Rectal smooth muscle tissue (tissue), 1 donor: Measurements from ENCODE around the gene FOXP1.

ENCODE experiments used
- H3K27ac ChIP-seq: one replicate; pipeline ENCODE4 v1.7.0; 2013; ENCODE audit warnings: low read depth, low read length, inconsistent platforms
- H3K27me3 ChIP-seq: one replicate; pipeline ENCODE4 v1.7.0; 2013; ENCODE audit warnings: low read length; ENCODE audit not compliant: control insufficient read depth, insufficient read depth
- H3K36me3 ChIP-seq: one replicate; pipeline ENCODE4 v1.7.0; 2013; ENCODE audit warnings: low read length; ENCODE audit not compliant: control insufficient read depth, insufficient read depth
- H3K4me1 ChIP-seq: one replicate; pipeline ENCODE4 v1.7.0; 2013; ENCODE audit warnings: low read length; ENCODE audit not compliant: control insufficient read depth, insufficient read depth
- H3K4me3 ChIP-seq: one replicate; pipeline ENCODE4 v1.7.0; 2013; ENCODE audit warnings: low read length
- H3K9ac ChIP-seq: one replicate; pipeline ENCODE4 v1.7.0; 2013; ENCODE audit warnings: low read length

FOXP1 gene

DNA sequence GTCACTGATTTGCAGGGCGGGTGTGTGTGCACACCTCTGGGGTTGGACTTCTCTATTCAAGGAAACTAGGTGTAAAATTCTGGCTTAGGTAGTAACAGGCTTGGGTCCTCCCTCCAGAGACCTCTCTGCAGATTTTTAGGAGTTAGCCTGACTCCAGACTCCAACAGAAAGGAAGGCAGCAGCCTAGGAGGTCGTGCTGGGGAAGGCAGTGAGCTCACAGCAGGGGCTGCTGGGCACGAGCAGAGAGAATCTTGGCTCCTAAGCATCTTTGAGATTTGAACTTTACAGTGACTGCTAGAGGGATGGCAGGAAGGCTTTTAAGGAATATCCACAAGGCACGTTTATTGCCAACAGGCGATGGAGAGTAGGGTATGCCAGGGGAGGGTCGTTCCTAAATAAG is 612.6 kb downstream of the FOXP1 start:
- Histone ChIP-seq H3K36me3 (peaks cover 23% of the 10 kb centered on the region), H3K27me3 (no peaks in the 10 kb centered on the region)

DNA sequence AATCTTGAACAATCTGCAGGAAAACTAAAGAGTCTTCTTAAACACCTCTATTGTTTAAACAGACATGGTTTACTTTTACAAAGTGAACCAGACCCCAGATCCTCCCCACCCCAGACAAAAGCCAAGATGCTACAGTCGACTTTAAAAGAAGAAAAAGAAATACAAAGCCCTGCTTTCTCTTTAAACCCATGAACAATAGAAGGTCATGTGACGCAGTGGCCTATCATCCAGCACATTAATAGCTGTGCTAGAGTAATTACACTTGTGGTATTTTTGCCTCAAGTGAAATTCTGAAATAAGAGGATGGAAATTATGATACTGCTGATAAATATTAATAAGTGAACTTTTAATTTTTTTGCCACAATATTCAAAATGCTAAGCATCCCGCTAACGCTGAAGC is 613.4 kb downstream of the FOXP1 start:
- no peak overlapping the region for H3K27ac ChIP-seq
- H3K27me3 ChIP-seq, result no peaks in the 10 kb centered on the region
- H3K4me1 ChIP-seq, result peaks cover 5% of the 10 kb centered on the region
- H3K9ac ChIP-seq, result no peak overlapping the region
- no peak overlapping the region for H3K4me3 ChIP-seq
- peaks cover 30% of the 10 kb centered on the region for H3K36me3 ChIP-seq

More for the DNA sequence above, 612.6 kb downstream of the FOXP1 start:
- Histone ChIP-seq H3K4me1 (peaks cover 5% of the 10 kb centered on the region), H3K27ac (no peak overlapping the region), H3K9ac (no peak overlapping the region), H3K4me3 (no peak overlapping the region)

DNA sequence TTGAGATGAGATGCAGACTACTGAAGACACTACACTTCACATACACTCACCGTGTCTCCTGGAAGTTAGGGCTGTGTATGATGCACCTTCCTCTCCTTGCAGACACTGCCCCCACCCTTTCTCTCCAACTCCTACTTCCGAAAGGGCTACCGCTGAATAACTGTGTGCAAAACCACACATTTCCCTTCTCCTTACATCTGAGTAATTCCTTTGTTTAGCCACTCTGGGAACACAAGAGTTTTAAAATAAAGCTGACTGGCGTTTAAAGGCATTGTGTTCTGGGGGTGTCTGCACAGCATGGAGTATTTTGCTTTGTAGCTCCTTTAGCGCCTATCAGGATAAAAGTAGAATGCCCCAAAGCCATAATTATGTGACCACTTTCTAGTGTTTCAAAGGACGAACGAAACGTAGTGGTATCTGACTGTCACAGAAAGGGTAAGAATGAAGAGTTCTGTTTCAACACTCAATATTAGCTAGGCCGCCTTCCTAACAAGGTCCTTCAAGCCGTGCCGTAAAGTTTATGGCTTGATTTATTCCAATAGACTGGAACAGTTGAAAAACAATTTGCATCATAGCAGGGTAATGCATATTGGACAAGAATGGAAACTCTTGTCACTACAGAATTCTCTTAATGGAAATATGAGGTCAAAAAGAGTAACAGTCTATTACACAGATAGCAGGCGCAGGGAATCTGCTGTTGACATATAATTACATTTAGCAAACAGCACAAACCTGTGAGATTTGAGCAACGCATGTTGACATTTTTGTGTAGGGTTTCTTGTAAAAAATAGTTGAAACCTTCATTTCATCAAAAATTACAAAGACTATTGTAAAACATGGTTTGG is 619.9 kb downstream of the FOXP1 start:
- peaks cover 2% of the 10 kb centered on the region for H3K4me1 ChIP-seq
- H3K27ac ChIP-seq, result no peak overlapping the region
- H3K27me3 ChIP-seq, result no peaks in the 10 kb centered on the region
- no peak overlapping the region for H3K4me3 ChIP-seq
- H3K9ac ChIP-seq, result no peak overlapping the region
- peaks cover 27% of the 10 kb centered on the region for H3K36me3 ChIP-seq

DNA sequence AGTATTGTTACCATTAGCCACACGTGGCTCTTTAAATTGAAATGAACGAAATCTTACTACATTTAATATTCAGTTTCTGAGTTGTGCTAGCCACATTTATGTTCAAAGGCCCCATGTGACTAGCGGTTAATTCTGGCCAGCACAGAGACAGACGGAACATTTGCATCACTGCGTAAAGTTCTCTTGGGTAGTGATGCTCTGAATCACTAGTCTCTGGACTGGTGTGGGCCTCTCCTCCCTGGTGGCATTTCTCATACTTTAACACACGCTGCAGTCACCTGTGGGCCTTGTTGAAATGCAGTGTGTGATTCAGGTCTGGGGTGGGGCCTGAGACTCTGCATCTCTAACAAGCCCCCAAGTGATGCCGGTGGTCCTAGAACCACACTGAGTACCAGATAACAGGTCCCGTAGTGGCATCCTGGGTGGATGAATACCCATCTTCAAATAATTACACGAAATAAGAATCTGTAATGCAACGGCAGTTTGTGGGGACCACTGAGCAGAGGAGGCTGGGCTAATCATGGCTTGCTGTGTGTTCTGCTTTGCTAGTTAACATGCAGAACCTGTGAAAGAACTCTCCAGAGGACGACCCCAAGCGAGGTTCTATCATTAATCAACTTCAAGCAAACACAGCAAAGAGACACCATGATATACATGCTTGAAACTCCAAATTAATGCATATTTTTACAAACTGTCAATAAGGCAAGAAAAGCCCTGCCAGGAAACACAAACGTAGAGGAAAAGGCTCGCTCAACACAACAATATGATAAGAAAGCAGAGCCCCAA is 623.8 kb downstream of the FOXP1 start:
- no peak overlapping the region for H3K27ac ChIP-seq
- peaks cover 17% of the 10 kb centered on the region for H3K36me3 ChIP-seq
- no peak overlapping the region for H3K4me3 ChIP-seq
- no peak overlapping the region for H3K9ac ChIP-seq
- H3K4me1 ChIP-seq, result no peaks in the 10 kb centered on the region
- H3K27me3 ChIP-seq, result no peaks in the 10 kb centered on the region

DNA sequence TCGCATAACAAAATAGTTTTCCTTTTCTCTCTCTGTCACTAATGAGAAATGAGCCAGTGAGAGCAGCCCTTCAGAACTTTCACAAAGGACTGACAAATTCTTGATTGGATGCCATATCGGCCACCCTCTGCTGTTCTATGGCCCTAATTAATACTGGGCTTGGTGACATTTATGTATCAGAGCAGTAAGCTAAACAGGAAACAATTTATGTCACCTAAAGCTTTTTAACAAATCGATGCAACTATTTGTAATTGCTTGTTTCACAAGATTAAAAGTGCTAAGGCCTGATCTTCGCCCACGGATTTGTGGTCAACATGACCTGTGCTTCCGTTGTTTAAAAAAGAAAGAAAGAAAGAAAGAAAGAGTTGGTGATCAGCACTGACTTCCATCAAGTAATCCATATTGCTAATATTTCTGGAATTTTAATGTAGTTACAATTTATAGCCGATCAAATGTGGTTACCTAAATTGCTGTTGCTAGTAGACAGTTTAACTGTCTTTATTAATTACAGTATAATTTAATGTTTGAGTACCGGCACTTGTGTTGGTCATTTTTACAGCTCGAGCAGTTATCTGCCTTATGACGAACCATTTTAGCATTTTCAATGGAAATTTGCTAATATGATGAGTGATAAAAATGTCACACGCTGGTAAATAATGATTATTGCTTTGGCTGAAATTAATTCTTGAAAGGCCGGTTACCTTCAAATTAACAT is 631.3 kb downstream of the FOXP1 start:
- Histone ChIP-seq H3K4me3 (no peak overlapping the region), H3K27me3 (no peaks in the 10 kb centered on the region), H3K4me1 (no peaks in the 10 kb centered on the region), H3K36me3 (no peaks in the 10 kb centered on the region), H3K27ac (no peak overlapping the region), H3K9ac (no peak overlapping the region)

- no peaks in the 10 kb centered on the region for H3K4me1 ChIP-seq
- no peak overlapping the region for H3K9ac ChIP-seq
- H3K4me3 ChIP-seq, result no peak overlapping the region
- no peaks in the 10 kb centered on the region for H3K27me3 ChIP-seq
- H3K27ac ChIP-seq, result no peak overlapping the region
- no peaks in the 10 kb centered on the region for H3K36me3 ChIP-seq
These were observed 632.2 kb downstream of the FOXP1 start for GRCh38 chr3:70951316-70951715.

GRCh38 chr3:70947579-70947978 is 635.9 kb downstream of the FOXP1 start:
- Histone ChIP-seq H3K4me3 (no peak overlapping the region), H3K9ac (no peak overlapping the region), H3K36me3 (no peaks in the 10 kb centered on the region), H3K27me3 (no peaks in the 10 kb centered on the region), H3K4me1 (no peaks in the 10 kb centered on the region), H3K27ac (no peak overlapping the region)

GRCh38 chr3:70943886-70944285 is 639.6 kb downstream of the FOXP1 start:
- no peak overlapping the region for H3K4me3 ChIP-seq
- H3K27ac ChIP-seq, result no peak overlapping the region
- H3K9ac ChIP-seq, result no peak overlapping the region
- no peaks in the 10 kb centered on the region for H3K36me3 ChIP-seq
- no peaks in the 10 kb centered on the region for H3K4me1 ChIP-seq
- no peaks in the 10 kb centered on the region for H3K27me3 ChIP-seq

DNA sequence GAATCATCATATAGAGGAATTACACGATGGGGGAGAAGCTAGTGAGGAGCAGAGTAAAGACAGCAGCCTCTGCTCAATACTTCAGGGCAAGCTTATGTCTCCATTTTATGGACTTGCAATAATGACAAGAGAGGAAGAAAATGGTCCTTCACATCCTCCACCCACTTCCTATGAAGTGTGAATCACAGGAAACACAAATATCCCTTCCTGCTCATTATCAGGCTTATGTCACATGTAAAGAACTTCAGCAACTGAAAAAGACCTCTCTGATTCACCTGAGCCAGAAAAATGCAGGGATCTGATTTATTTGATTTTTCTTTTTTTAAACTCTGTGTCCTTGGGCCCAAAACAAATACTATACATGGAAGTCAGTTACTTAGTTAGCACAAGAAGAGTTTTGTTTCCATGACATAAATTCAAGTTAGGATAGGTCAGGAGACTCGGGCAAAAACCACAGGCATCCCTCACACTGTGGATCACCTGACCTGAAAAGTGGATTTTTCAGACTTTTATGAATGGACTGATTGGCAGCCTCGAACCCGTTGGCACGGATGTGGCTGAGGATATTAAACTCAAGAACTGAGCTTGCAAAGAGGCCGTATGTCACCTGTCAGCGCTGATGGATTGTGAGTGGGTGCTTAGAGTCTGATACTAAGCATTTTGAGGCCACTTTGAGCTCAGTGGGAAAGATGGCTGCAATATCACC is 650.3 kb downstream of the FOXP1 start:
- Histone ChIP-seq H3K27me3 (no peaks in the 10 kb centered on the region), H3K4me1 (no peaks in the 10 kb centered on the region), H3K36me3 (no peaks in the 10 kb centered on the region), H3K27ac (no peak overlapping the region), H3K4me3 (no peak overlapping the region), H3K9ac (no peak overlapping the region)

- no peak overlapping the region for H3K4me3 ChIP-seq
- no peaks in the 10 kb centered on the region for H3K27me3 ChIP-seq
- no peak overlapping the region for H3K27ac ChIP-seq
- H3K4me1 ChIP-seq, result no peaks in the 10 kb centered on the region
- H3K9ac ChIP-seq, result no peak overlapping the region
- no peaks in the 10 kb centered on the region for H3K36me3 ChIP-seq
These were observed 653.5 kb downstream of the FOXP1 start for GRCh38 chr3:70930066-70930465.

GRCh38 chr3:70927239-70927638 is 656.3 kb downstream of the FOXP1 start:
- Histone ChIP-seq H3K4me3 (no peak overlapping the region), H3K9ac (no peak overlapping the region)

GRCh38 chr3:70926835-70927234 is 656.7 kb downstream of the FOXP1 start:
- H3K4me1 ChIP-seq, result no peaks in the 10 kb centered on the region
- no peak overlapping the region for H3K27ac ChIP-seq
- no peaks in the 10 kb centered on the region for H3K36me3 ChIP-seq
- no peak overlapping the region for H3K9ac ChIP-seq
- H3K27me3 ChIP-seq, result no peaks in the 10 kb centered on the region
- no peak overlapping the region for H3K4me3 ChIP-seq

More at GRCh38 chr3:70927239-70927638, 656.3 kb downstream of the FOXP1 start:
- no peak overlapping the region for H3K27ac ChIP-seq
- H3K36me3 ChIP-seq, result no peaks in the 10 kb centered on the region
- H3K4me1 ChIP-seq, result no peaks in the 10 kb centered on the region
- no peaks in the 10 kb centered on the region for H3K27me3 ChIP-seq
